Chondrocyte (in vitro differentiated cells): Measurements from ENCODE around the gene CYB561. TPM values are rescaled to one million over a fixed set of nuclear protein-coding genes. Genes with fewer than 3 reads are reported as not detected.

Experiments
- DNase-seq: peaks from one replicate; pipeline ENCODE4 v3.0.0; 2021; ENCODE audit warnings: mixed read lengths, low spot score
- H3K27ac Mint-ChIP-seq: one replicate; pipeline ENCODE4 v1.8.0; 2021; ENCODE audit warnings: mild to moderate bottlenecking, moderate library complexity, mixed read lengths; ENCODE audit not compliant: unreplicated experiment
- H3K27me3 Mint-ChIP-seq: 2 replicates; pipeline ENCODE4 v1.8.0; 2021; ENCODE audit warnings: low read depth, mixed read lengths
- H3K36me3 Mint-ChIP-seq: 2 replicates; pipeline ENCODE4 v1.8.0; 2021; ENCODE audit warnings: low read depth, mixed read lengths
- H3K4me1 Mint-ChIP-seq: 2 replicates; pipeline ENCODE4 v1.8.0; 2021; ENCODE audit warnings: low read depth, mild to moderate bottlenecking, mixed read lengths
- H3K4me3 Mint-ChIP-seq: one replicate; pipeline ENCODE4 v1.8.0; 2021; ENCODE audit warnings: mild to moderate bottlenecking, moderate library complexity, mixed read lengths; ENCODE audit not compliant: unreplicated experiment
- H3K9me3 Mint-ChIP-seq: 2 replicates; pipeline ENCODE4 v1.8.0; 2021; ENCODE audit warnings: low read depth, mixed read lengths
- total RNA-seq: library from RNA; stranded (reverse); gene quantifications from 3 replicates; pipeline ENCODE4 v1.2.1, GENCODE V29; 2021
- TF ChIP-seq, protein P1 (sequence below): fragments of 200-600 bp; sonication (generic); IDR thresholded peaks from 2 replicates; pipeline ENCODE4 v1.5.0; 2021; ENCODE audit warnings: antibody characterized with exemption, mild to moderate bottlenecking, moderate library complexity

Gene CYB561
- total RNA-seq, 1 donor from 2014 or later, result 10.1 TPM

DNA sequence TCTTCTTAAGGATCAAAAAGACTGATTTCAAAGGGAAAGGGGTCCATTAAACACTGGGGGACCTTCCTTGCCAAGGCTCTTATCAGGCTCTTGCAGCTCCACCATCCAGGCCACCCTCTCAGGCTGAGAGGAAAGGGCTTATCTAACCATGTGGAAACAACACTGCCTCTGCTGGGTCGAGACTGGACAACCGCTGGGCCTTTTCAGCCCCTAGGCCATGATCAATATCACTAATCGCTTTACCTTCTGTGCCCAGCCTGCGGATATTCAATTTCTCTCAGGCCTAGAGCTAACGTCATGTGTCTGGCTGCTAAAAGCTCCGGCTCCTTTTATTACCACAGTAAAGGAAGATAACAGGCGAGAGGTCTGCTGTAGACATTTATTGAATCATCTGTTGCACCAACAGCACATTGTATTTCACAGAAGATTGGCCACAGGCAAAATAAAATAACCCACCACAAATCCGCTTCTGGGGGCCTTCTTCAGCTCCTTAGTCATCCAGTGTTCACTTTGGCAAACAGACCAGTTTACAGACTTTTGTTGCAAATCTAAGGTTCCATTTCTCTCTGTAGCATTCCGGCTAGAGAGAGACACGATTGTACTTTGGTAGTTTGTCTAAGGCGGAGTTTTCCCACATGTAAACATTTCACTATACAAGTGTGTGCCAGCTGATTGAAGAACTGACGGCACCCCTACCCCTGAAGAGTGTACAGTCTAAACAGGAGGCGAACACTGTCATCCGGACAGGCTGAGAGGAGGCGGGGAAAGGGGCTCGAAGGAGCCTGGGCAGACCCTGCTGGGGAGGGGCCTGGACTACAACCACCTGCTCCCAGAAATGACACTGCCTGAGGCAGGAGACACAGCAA, 13.9 kb downstream of the CYB561 start:
- TF ChIP-seq, protein P1, sequence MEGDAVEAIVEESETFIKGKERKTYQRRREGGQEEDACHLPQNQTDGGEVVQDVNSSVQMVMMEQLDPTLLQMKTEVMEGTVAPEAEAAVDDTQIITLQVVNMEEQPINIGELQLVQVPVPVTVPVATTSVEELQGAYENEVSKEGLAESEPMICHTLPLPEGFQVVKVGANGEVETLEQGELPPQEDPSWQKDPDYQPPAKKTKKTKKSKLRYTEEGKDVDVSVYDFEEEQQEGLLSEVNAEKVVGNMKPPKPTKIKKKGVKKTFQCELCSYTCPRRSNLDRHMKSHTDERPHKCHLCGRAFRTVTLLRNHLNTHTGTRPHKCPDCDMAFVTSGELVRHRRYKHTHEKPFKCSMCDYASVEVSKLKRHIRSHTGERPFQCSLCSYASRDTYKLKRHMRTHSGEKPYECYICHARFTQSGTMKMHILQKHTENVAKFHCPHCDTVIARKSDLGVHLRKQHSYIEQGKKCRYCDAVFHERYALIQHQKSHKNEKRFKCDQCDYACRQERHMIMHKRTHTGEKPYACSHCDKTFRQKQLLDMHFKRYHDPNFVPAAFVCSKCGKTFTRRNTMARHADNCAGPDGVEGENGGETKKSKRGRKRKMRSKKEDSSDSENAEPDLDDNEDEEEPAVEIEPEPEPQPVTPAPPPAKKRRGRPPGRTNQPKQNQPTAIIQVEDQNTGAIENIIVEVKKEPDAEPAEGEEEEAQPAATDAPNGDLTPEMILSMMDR, result no peak
- no peak overlapping the region for H3K27ac Mint-ChIP-seq
- peak; percentile 41 for DNase-seq
- H3K4me3 Mint-ChIP-seq, result no peak overlapping the region
- peaks cover 2% of the 10 kb centered on the region for H3K36me3 Mint-ChIP-seq
- H3K27me3 Mint-ChIP-seq, result no peaks in the 10 kb centered on the region
- H3K9me3 Mint-ChIP-seq, result no peaks in the 10 kb centered on the region
- H3K4me1 Mint-ChIP-seq, result peaks cover 24% of the 10 kb centered on the region

DNA sequence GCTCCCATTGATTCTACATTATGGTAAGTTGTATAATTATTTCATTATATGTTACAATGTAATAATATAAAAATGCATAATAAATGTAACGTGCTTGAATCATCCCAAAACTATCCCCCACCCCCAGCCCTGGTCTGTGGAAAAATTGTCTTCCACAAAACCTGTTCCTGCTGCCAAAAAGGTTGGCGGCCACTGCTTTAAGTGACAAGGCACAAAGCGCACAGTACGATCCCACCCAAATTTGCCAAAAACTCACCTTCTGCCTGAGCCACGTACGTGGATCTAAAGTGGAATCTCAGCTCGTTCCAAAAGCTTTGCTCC, 14.5 kb downstream of the CYB561 start:
- H3K27me3 Mint-ChIP-seq, result no peaks in the 10 kb centered on the region
- no peak for DNase-seq
- no peak overlapping the region for H3K27ac Mint-ChIP-seq
- TF ChIP-seq, protein P1, result no peak
- H3K36me3 Mint-ChIP-seq, result peaks cover 3% of the 10 kb centered on the region
- H3K9me3 Mint-ChIP-seq, result no peaks in the 10 kb centered on the region
- H3K4me1 Mint-ChIP-seq, result peaks cover 24% of the 10 kb centered on the region
- H3K4me3 Mint-ChIP-seq, result no peak overlapping the region

DNA sequence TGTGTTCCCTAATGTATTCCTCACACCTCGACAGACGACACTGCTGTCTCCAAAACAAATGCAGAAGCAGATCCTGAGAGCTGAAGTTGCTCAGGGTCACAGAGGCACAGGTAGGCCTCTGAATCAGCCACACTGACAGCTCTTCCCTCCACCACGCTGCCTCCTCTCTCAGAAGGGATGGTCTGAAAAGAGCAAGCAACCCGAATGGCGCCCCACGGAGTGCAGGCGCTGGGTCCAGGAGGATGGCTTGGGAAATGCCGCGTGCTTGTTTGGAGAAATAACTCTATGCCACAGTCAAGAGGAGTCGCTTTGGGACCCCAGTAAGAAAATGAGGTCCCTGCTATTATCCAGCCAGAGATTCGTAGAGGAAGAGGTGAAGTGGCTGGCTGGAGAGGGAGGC, 15.9 kb downstream of the CYB561 start:
- no peak for DNase-seq
- Mint-ChIP-seq H3K4me1 (peaks cover 24% of the 10 kb centered on the region), H3K27ac (no peak overlapping the region), H3K36me3 (peaks cover 3% of the 10 kb centered on the region), H3K4me3 (no peak overlapping the region), H3K27me3 (no peaks in the 10 kb centered on the region), H3K9me3 (no peaks in the 10 kb centered on the region)
- TF ChIP-seq, protein P1, result no peak

DNA sequence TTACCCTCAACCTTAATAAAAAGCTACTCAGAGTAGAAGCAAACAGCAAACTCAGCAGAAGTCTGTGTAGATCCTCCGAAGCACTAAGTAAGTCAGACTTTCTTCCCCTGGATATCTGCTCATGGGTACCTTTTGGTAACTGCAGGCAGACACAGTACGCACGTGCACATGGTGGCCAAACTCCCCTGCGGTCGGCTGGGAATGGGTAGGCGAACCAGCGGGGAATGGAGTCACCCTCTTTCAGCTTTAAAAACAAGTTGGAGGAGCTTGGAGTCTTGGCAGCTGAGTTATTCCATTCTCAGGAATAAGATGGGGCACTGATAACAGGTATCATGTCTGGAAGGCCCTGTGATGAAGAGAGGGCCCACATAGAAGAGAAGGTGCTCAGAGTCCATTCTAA, 16.3 kb downstream of the CYB561 start:
- no peak for DNase-seq
- Mint-ChIP-seq H3K27me3 (no peaks in the 10 kb centered on the region), H3K27ac (no peak overlapping the region), H3K4me1 (peaks cover 20% of the 10 kb centered on the region), H3K4me3 (no peak overlapping the region), H3K9me3 (no peaks in the 10 kb centered on the region), H3K36me3 (peaks cover 3% of the 10 kb centered on the region)
- TF ChIP-seq, protein P1, result no peak

GRCh38 chr17:63426917-63427308, 19.2 kb downstream of the CYB561 start:
- Mint-ChIP-seq H3K9me3 (no peaks in the 10 kb centered on the region), H3K4me3 (no peak overlapping the region), H3K36me3 (peaks cover 5% of the 10 kb centered on the region), H3K27me3 (no peaks in the 10 kb centered on the region), H3K4me1 (peaks cover 3% of the 10 kb centered on the region), H3K27ac (no peak overlapping the region)
- TF ChIP-seq, protein P1, result no peak
- no peak for DNase-seq
